Testis (tissue), 2 donors: Measurements from ENCODE around the gene ANKRD31.

Experiments used
- POLR2A ChIP-seq: fragments of 450-650 bp; IDR thresholded peaks from one replicate; pipeline ENCODE4 v1.6.1; 2017; ENCODE audit warnings: antibody characterized with exemption, mild to moderate bottlenecking, moderate library complexity
- TF ChIP-seq, protein P1 (sequence below), 3 experiments: fragments of 450-650 bp in 2 of 3; fragments of 200-600 bp in 1 of 3; sonication (generic) in 1 of 3; IDR thresholded peaks; one replicate each; pipeline ENCODE4 v1.5.1; 2016 to 2019; ENCODE audit warnings: antibody characterized with exemption in 3 of 3, mild to moderate bottlenecking in 2 of 3, moderate library complexity in 1 of 3

DNA sequence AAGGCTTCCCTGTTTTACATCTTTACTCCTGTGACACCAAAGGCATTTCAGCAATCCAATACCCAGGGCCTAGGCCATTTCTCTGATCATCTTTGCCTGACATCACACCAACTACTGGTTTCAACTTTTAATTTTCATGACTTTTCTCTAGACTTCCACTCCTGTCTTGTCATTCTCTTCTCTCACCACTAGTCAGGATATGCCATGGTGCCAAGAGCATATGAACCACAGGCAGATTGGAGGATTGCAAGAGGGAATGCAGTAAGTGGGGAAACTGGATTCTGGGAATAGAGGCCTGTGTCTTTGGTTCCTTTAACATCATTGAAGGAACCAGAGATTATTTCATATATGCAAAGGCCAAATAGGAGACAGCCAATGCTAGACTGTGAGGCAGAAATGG lies 69.3 kb downstream of the ANKRD31 start:
- TF ChIP-seq, protein P1, sequence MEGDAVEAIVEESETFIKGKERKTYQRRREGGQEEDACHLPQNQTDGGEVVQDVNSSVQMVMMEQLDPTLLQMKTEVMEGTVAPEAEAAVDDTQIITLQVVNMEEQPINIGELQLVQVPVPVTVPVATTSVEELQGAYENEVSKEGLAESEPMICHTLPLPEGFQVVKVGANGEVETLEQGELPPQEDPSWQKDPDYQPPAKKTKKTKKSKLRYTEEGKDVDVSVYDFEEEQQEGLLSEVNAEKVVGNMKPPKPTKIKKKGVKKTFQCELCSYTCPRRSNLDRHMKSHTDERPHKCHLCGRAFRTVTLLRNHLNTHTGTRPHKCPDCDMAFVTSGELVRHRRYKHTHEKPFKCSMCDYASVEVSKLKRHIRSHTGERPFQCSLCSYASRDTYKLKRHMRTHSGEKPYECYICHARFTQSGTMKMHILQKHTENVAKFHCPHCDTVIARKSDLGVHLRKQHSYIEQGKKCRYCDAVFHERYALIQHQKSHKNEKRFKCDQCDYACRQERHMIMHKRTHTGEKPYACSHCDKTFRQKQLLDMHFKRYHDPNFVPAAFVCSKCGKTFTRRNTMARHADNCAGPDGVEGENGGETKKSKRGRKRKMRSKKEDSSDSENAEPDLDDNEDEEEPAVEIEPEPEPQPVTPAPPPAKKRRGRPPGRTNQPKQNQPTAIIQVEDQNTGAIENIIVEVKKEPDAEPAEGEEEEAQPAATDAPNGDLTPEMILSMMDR (IDR thresholded peaks at IDR 0.05), result peak in 1 of 3 experiments; percentile 16
- TF ChIP-seq POLR2A, result no peak
